HEK293T (cell line): ENCODE results near the gene CHRND.

ENCODE experiments used
- CTCF ChIA-PET: fragments of 350-600 bp; formaldehyde crosslinking; extraction: SDS; loops from one replicate; lab custom pipeline; 2021; ENCODE audit warnings: antibody characterized with exemption, inconsistent platforms; lab: Yijun Ruan, JAX
- POLR2A ChIA-PET: fragments of 350-600 bp; formaldehyde crosslinking; extraction: SDS; loops from one replicate; lab custom pipeline; 2020; ENCODE audit warnings: antibody characterized with exemption, inconsistent platforms; lab: Yijun Ruan, JAX
- DNase-seq: peaks from one replicate; pipeline ENCODE4 v3.0.0; 2012; ENCODE audit warnings: mixed read lengths; ENCODE audit errors: extremely low spot score
- ARNT ChIP-seq: fragments of 450-650 bp; IDR thresholded peaks from 2 replicates; pipeline ENCODE4 v1.6.1; 2017; ENCODE audit warnings: mild to moderate bottlenecking
- BHLHE40 ChIP-seq: fragments of 450-650 bp; IDR thresholded peaks from 2 replicates; pipeline ENCODE4 v1.6.1; 2016; ENCODE audit warnings: mild to moderate bottlenecking, moderate library complexity, borderline replicate concordance
- CTBP1 ChIP-seq: fragments of 450-650 bp; IDR thresholded peaks from 2 replicates; pipeline ENCODE4 v1.6.1; 2016; ENCODE audit warnings: borderline replicate concordance
- ELF4 ChIP-seq: fragments of 450-650 bp; IDR thresholded peaks from 2 replicates; pipeline ENCODE4 v1.6.1; 2017; ENCODE audit warnings: antibody characterized with exemption
- FOXA1 ChIP-seq: fragments of 450-650 bp; IDR thresholded peaks from 2 replicates; pipeline ENCODE4 v1.6.1; 2016; ENCODE audit warnings: mild to moderate bottlenecking
- FOXK2 ChIP-seq: fragments of 450-650 bp; IDR thresholded peaks from 2 replicates; pipeline ENCODE4 v1.6.1; 2016; ENCODE audit warnings: mild to moderate bottlenecking
- FOXM1 ChIP-seq: fragments of 450-650 bp; IDR thresholded peaks from 2 replicates; pipeline ENCODE4 v1.6.1; 2017; ENCODE audit warnings: mild to moderate bottlenecking, borderline replicate concordance
- HDGF ChIP-seq: fragments of 450-650 bp; IDR thresholded peaks from 2 replicates; pipeline ENCODE4 v1.6.1; 2017; ENCODE audit warnings: antibody characterized with exemption, borderline replicate concordance
- L3MBTL2 ChIP-seq: fragments of 450-650 bp; conservative IDR thresholded peaks from 2 replicates; pipeline ENCODE4 v1.6.1; 2016; ENCODE audit warnings: mild to moderate bottlenecking
- LEF1 ChIP-seq: fragments of 450-650 bp; IDR thresholded peaks from 2 replicates; pipeline ENCODE4 v1.6.1; 2017; ENCODE audit warnings: mild to moderate bottlenecking, borderline replicate concordance
- NFRKB ChIP-seq: fragments of 450-650 bp; IDR thresholded peaks from 2 replicates; pipeline ENCODE4 v1.6.1; 2016; ENCODE audit warnings: mild to moderate bottlenecking, moderate library complexity
- PKNOX1 ChIP-seq: fragments of 450-650 bp; IDR thresholded peaks from 2 replicates; pipeline ENCODE4 v1.6.1; 2016
- SP1 ChIP-seq: fragments of 450-650 bp; IDR thresholded peaks from 2 replicates; pipeline ENCODE4 v1.6.1; 2017
- SUZ12 ChIP-seq: fragments of 450-650 bp; IDR thresholded peaks from 2 replicates; pipeline ENCODE4 v1.6.1; 2016; ENCODE audit warnings: mild to moderate bottlenecking
- TARDBP ChIP-seq: fragments of 450-650 bp; IDR thresholded peaks from 2 replicates; pipeline ENCODE4 v1.6.1; 2016
- ZNF384 ChIP-seq: fragments of 450-650 bp; IDR thresholded peaks from 2 replicates; pipeline ENCODE4 v1.6.1; 2016

The CHRND gene

GRCh38 chr2:232525791-232526371, at the start of gene CHRND:
Gene CHRND, plus strand, starts transcription at chr2:232526160. Its CDS starts 56 bp downstream, at chr2:232526216.
- ChIA-PET POLR2A (no interaction called here), CTCF (interaction anchor here (0.6 kb wide), 1 partner anchor 609 kb away, joined by 3 read pairs; no protein-coding TSS in a partner anchor)
- DNase-seq, result no peak
- TF ChIP-seq ARNT (no peak), FOXM1 (no peak), ZNF384 (no peak), TARDBP (no peak), SP1 (no peak), NFRKB (no peak), BHLHE40 (no peak), CTBP1 (no peak), L3MBTL2 (no peak)

GRCh38 chr2:232476791-232477190, 49.2 kb upstream of the CHRND start:
- POLR2A ChIA-PET, result no interaction called here
- no peak for DNase-seq
- CTCF ChIA-PET, result interaction anchor here (0.6 kb wide), 1 partner anchor 44 kb away, joined by 3 read pairs; the partner anchor contains the start of gene PRSS56
- TF ChIP-seq CTBP1, result no peak
- no peak for TF ChIP-seq FOXM1
- no peak for TF ChIP-seq SUZ12
- no peak for TF ChIP-seq SP1
- no peak for TF ChIP-seq FOXK2

GRCh38 chr2:232477751-232478510, 48.0 kb upstream of the CHRND start:
- TF ChIP-seq ZNF384 (no peak), ELF4 (no peak), ARNT (no peak), TARDBP (no peak), FOXM1 (no peak), L3MBTL2 (no peak), PKNOX1 (no peak), SP1 (no peak), FOXA1 (no peak), CTBP1 (no peak), FOXK2 (no peak), NFRKB (no peak), BHLHE40 (no peak), HDGF (no peak), LEF1 (no peak), SUZ12 (no peak)
- CTCF ChIA-PET, result interaction anchor here (0.6 kb wide), 1 partner anchor 43 kb away, joined by 3 read pairs; the partner anchor contains the start of gene PRSS56
- no peak for DNase-seq
- POLR2A ChIA-PET, result no interaction called here

GRCh38 chr2:232478571-232479340, 47.2 kb upstream of the CHRND start:
- CTCF ChIA-PET, result no interaction called here

GRCh38 chr2:232479341-232480200, 46.4 kb upstream of the CHRND start:
- no peak for DNase-seq
- CTCF ChIA-PET, result no interaction called here
- TF ChIP-seq BHLHE40, result no peak
- POLR2A ChIA-PET, result no interaction called here

More at GRCh38 chr2:232478571-232479340, 47.2 kb upstream of the CHRND start:
- TF ChIP-seq LEF1 (no peak), ARNT (no peak), BHLHE40 (no peak), FOXA1 (no peak)
- DNase-seq, result no peak
- POLR2A ChIA-PET, result no interaction called here

- ChIA-PET POLR2A (no interaction called here), CTCF (no interaction called here)
- no peak for DNase-seq
- TF ChIP-seq HDGF (no peak), TARDBP (no peak), CTBP1 (no peak), L3MBTL2 (no peak), ZNF384 (no peak), FOXK2 (no peak), FOXM1 (no peak), ELF4 (no peak), ARNT (no peak), PKNOX1 (no peak), NFRKB (no peak)
Measured at GRCh38 chr2:232480201-232481190, 45.5 kb upstream of the CHRND start.
